Spleen (tissue), 7 donors: Measurements from ENCODE around the gene GMPS.

Experiments
- POLR2A ChIP-seq, 3 donors: fragments of 450-650 bp; IDR thresholded peaks; one replicate each; pipeline ENCODE4 v1.5.1; 2017; ENCODE audit warnings: antibody characterized with exemption in 3 of 3, mild to moderate bottlenecking in 1 of 3
- TF ChIP-seq, protein P1 (sequence below), 11 experiments: fragments of 200-600 bp in 7 of 11; fragments of 450-650 bp in 4 of 11; sonication (generic) in 4 of 11; IDR thresholded peaks in 8 of 11; conservative IDR thresholded peaks in 3 of 11; 1 replicate in 7 of 11; 2 replicates in 4 of 11; pipeline versions ENCODE4 v1.4.0 to v1.8.0; 2016 to 2021; ENCODE audit warnings: antibody characterized with exemption in 11 of 11, inconsistent platforms in 4 of 11, mild to moderate bottlenecking in 1 of 11
- donor health status: DM: no; HTN: no; CAD: no; lungs with moderate emphysema.
- donor health status: DM: no; HTN: no; CAD: no.
- donor health status: DM: no; HTN: no; CAD: no.

DNA sequence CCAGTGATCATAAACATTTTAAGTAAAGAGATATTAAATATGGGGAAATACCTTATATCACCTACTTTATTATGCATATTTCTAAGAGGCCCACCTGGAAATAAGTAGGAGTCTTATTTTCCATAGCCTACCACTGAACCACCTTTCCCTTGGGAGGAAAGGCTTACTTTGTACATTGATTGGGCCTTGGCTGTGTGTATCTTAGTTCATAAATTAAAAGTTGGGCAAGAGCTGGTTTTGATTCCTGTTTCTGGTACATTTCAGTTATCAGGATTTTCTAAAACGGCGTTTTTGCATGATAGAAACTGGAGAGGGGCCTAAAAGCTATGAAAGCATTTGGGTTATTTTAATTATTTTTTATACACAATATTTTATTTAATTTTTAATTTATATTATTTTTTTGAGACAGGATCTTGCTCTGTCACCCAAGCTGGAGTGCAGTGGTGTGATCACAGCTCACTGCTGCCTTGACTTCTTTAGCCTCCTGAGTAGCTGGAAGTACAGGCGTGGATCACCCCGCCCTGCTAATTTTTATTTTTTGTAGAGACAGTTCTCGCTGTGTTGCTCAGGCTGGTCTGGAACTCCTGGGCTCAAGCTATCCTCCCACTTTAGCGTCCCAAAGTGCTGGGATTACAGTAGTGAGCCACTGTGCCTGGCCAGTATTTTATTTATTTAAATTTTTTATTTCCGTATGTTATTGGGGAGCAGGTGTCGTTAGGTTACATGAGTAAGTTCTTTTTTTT is 2.6 kb downstream of the GMPS start:
- TF ChIP-seq, protein P1, sequence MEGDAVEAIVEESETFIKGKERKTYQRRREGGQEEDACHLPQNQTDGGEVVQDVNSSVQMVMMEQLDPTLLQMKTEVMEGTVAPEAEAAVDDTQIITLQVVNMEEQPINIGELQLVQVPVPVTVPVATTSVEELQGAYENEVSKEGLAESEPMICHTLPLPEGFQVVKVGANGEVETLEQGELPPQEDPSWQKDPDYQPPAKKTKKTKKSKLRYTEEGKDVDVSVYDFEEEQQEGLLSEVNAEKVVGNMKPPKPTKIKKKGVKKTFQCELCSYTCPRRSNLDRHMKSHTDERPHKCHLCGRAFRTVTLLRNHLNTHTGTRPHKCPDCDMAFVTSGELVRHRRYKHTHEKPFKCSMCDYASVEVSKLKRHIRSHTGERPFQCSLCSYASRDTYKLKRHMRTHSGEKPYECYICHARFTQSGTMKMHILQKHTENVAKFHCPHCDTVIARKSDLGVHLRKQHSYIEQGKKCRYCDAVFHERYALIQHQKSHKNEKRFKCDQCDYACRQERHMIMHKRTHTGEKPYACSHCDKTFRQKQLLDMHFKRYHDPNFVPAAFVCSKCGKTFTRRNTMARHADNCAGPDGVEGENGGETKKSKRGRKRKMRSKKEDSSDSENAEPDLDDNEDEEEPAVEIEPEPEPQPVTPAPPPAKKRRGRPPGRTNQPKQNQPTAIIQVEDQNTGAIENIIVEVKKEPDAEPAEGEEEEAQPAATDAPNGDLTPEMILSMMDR (IDR thresholded peaks at IDR 0.05 in 8 of 11, conservative IDR thresholded peaks at IDR 0.05 in 3 of 11): no peak
- TF ChIP-seq POLR2A (IDR thresholded peaks at IDR 0.05): no peak
